Measurements from ENCODE around the gene LRRC75B.

DNA sequence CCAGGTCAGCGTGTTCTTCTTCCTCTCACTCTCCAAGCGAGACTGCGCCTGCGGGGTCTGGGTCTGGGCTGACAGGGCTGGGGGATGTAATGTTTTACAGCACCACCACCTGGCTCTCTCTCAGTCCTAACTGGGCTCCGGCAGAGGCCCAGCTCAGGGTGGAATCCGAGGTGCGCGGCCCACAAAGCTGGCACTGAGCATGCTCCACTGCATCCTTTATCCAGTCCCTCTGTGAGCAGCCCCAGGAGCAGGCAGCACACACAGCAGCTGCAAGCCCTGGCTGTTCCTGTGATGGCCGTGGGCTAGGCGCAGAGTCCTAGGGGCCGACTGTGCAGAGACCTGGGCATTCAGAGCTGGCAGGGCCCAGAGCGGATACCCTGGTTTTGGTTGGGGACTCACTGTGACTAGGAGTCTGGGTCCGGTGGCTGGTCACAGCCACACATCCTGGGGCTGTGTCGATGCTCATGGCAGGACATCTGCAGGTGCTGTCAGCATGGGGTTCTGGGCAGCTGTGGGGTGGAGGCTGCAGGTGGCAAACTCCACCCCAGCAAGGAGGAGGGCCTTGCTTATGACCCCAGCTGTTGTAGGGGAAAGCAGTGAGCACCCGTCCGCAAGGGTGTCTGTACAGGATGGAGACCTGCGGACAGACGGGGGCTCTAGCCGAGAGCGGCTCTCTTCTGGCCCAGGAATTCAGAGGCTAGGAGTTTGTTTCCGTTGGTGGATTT lies 4.0 kb downstream of the LRRC75B start:
- TF ChIP-seq ZNF621 (tag by site-specific recombination; IDR thresholded peaks at IDR 0.05) (no peak), ZFP41 (tag by site-specific recombination; IDR thresholded peaks at IDR 0.05; ENCODE audit: borderline replicate concordance) (no peak), ZNF24 (tag by site-specific recombination; IDR thresholded peaks at IDR 0.05) (no peak), ZEB2 (tag by site-specific recombination; IDR thresholded peaks at IDR 0.05) (no peak), IKZF3 (tag by site-specific recombination; IDR thresholded peaks at IDR 0.05) (no peak), ZNF184 (tag by site-specific recombination; IDR thresholded peaks at IDR 0.05) (no peak), ZNF112 (tag by site-specific recombination; IDR thresholded peaks at IDR 0.05) (no peak), ZBTB7A (tag by site-specific recombination; IDR thresholded peaks at IDR 0.05; ENCODE audit: low read depth) (no peak)
- TF ChIP-seq, protein P1, sequence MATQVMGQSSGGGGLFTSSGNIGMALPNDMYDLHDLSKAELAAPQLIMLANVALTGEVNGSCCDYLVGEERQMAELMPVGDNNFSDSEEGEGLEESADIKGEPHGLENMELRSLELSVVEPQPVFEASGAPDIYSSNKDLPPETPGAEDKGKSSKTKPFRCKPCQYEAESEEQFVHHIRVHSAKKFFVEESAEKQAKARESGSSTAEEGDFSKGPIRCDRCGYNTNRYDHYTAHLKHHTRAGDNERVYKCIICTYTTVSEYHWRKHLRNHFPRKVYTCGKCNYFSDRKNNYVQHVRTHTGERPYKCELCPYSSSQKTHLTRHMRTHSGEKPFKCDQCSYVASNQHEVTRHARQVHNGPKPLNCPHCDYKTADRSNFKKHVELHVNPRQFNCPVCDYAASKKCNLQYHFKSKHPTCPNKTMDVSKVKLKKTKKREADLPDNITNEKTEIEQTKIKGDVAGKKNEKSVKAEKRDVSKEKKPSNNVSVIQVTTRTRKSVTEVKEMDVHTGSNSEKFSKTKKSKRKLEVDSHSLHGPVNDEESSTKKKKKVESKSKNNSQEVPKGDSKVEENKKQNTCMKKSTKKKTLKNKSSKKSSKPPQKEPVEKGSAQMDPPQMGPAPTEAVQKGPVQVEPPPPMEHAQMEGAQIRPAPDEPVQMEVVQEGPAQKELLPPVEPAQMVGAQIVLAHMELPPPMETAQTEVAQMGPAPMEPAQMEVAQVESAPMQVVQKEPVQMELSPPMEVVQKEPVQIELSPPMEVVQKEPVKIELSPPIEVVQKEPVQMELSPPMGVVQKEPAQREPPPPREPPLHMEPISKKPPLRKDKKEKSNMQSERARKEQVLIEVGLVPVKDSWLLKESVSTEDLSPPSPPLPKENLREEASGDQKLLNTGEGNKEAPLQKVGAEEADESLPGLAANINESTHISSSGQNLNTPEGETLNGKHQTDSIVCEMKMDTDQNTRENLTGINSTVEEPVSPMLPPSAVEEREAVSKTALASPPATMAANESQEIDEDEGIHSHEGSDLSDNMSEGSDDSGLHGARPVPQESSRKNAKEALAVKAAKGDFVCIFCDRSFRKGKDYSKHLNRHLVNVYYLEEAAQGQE (tag by site-specific recombination; IDR thresholded peaks at IDR 0.05): no peak
- TF ChIP-seq, protein P2, sequence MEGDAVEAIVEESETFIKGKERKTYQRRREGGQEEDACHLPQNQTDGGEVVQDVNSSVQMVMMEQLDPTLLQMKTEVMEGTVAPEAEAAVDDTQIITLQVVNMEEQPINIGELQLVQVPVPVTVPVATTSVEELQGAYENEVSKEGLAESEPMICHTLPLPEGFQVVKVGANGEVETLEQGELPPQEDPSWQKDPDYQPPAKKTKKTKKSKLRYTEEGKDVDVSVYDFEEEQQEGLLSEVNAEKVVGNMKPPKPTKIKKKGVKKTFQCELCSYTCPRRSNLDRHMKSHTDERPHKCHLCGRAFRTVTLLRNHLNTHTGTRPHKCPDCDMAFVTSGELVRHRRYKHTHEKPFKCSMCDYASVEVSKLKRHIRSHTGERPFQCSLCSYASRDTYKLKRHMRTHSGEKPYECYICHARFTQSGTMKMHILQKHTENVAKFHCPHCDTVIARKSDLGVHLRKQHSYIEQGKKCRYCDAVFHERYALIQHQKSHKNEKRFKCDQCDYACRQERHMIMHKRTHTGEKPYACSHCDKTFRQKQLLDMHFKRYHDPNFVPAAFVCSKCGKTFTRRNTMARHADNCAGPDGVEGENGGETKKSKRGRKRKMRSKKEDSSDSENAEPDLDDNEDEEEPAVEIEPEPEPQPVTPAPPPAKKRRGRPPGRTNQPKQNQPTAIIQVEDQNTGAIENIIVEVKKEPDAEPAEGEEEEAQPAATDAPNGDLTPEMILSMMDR (tag by site-specific recombination; IDR thresholded peaks at IDR 0.05): no peak

Data from HEK293 (cell line).